Choroid plexus epithelial cell (primary cell): ENCODE results near the gene OR1J4.
"Not testable (repeated sequence)": the region's sequence is repeated elsewhere in the genome, so short reads cannot be mapped to it uniquely, and the experiment has no call there.

Experiments
- DNase-seq: peaks from one replicate; pipeline ENCODE4 v3.0.0-alpha.2; 2010; ENCODE audit warnings: low read depth
- H3K4me3 ChIP-seq: 2 replicates; pipeline ENCODE4 v1.5.1; 2011; ENCODE audit warnings: low read depth, mild to moderate bottlenecking, control low read depth, low read length, moderate library complexity
- CTCF ChIP-seq: conservative IDR thresholded peaks from 2 replicates; pipeline ENCODE4 v1.5.1; 2011; ENCODE audit warnings: low read depth, mild to moderate bottlenecking, control low read depth, inconsistent platforms, low read length, moderate library complexity

Gene OR1J4

GRCh38 chr9:122536134-122536533, 17.2 kb downstream of the OR1J4 start:
- H3K4me3 ChIP-seq = no peak overlapping the region
- TF ChIP-seq CTCF = no peak
- DNase-seq = no peak

GRCh38 chr9:122537066-122537465, 18.1 kb downstream of the OR1J4 start:
- not testable (repeated sequence) for H3K4me3 ChIP-seq, DNase-seq

- no peak for DNase-seq
- H3K4me3 ChIP-seq = no peak overlapping the region
- TF ChIP-seq CTCF = no peak
Measured at GRCh38 chr9:122538757-122539156, 19.8 kb downstream of the OR1J4 start.

GRCh38 chr9:122546196-122546595, 27.3 kb downstream of the OR1J4 start:
- no peak for TF ChIP-seq CTCF
- no peak overlapping the region for H3K4me3 ChIP-seq
- DNase-seq = no peak

- H3K4me3 ChIP-seq = no peak overlapping the region
- TF ChIP-seq CTCF = no peak
- DNase-seq = no peak
Measured at GRCh38 chr9:122551371-122551770, 32.4 kb downstream of the OR1J4 start.

GRCh38 chr9:122552812-122553211, 33.9 kb downstream of the OR1J4 start, which contains the start of gene OR1N2:
TSS of gene OR1N2 (plus strand) at chr9:122553112. CDS start at chr9:122553212, 100 bp downstream.
- no peak for DNase-seq
- no peak for TF ChIP-seq CTCF
- H3K4me3 ChIP-seq = no peak within 1 kb of the TSS

GRCh38 chr9:122561446-122561845, 42.5 kb downstream of the OR1J4 start:
- DNase-seq = no peak
- no peak overlapping the region for H3K4me3 ChIP-seq
- TF ChIP-seq CTCF = no peak
